K562 (cell line): ENCODE data around the gene ANP32B. TPM values are rescaled to one million over a fixed set of nuclear protein-coding genes. Genes with fewer than 3 reads are reported as not detected.
A peak's percentile ranks its signal among the peaks of the same experiment; 100 is the strongest.

Experiments used
- AFF4 ChIP-seq: sonication (generic); formaldehyde crosslinking; IDR thresholded peaks from 2 replicates; pipeline ENCODE4 v1.8.0; 2023; ENCODE audit warnings: mild to moderate bottlenecking, missing genetic modification reagents
- ATF2 ChIP-seq: sonication (generic); formaldehyde crosslinking; IDR thresholded peaks from 2 replicates; pipeline ENCODE4 v1.8.1; 2022; ENCODE audit warnings: missing genetic modification reagents
- BCL6 ChIP-seq: fragments of 250-450 bp; sonication (Bioruptor Pico); IDR thresholded peaks from 2 replicates; pipeline ENCODE4 v1.4.0; 2020
- CEBPZ ChIP-seq: fragments of 150-350 bp; IDR thresholded peaks from 2 replicates; pipeline ENCODE4 v1.6.1; 2014; ENCODE audit warnings: low read depth, mild to moderate bottlenecking, low read length, borderline replicate concordance
- ELF4 ChIP-seq: fragments of 450-650 bp; formaldehyde crosslinking; IDR thresholded peaks from 2 replicates; pipeline ENCODE4 v1.4.0; 2022; ENCODE audit warnings: missing genetic modification characterization
- ETS2 ChIP-seq: IDR thresholded peaks from 2 replicates; pipeline ENCODE4 v1.6.1; 2016; ENCODE audit warnings: borderline replicate concordance, missing genetic modification characterization, mild to moderate bottlenecking, moderate library complexity, missing compliant biosample characterization; ENCODE audit not compliant: poor library complexity, severe bottlenecking
- HNRNPH1 ChIP-seq: fragments of 200-400 bp; formaldehyde crosslinking; optimal IDR thresholded peaks from 2 replicates; pipeline ENCODE3; 2017; ENCODE audit warnings: low read depth, mild to moderate bottlenecking, low read length, moderate library complexity
- KAT2B ChIP-seq: IDR thresholded peaks from one replicate; pipeline ENCODE4 v1.6.1; 2012; ENCODE audit warnings: low read depth, mild to moderate bottlenecking, control low read depth, inconsistent platforms, low read length, moderate library complexity
- NELFE ChIP-seq: IDR thresholded peaks from 2 replicates; pipeline ENCODE4 v1.6.1; 2011; ENCODE audit warnings: mild to moderate bottlenecking; ENCODE audit not compliant: insufficient read depth, insufficient read length
- RNF2 ChIP-seq: sonication (generic); IDR thresholded peaks from 2 replicates; pipeline ENCODE4 v1.6.1; 2016
- SMC3 ChIP-seq: conservative IDR thresholded peaks from 2 replicates; pipeline ENCODE4 v1.6.1; 2011; ENCODE audit warnings: low read depth, low read length, improper control_type of control experiment; ENCODE audit not compliant: insufficient read depth
- U2AF2 ChIP-seq: fragments of 200-400 bp; formaldehyde crosslinking; optimal IDR thresholded peaks from 2 replicates; pipeline ENCODE3; 2017; ENCODE audit warnings: low read depth, mild to moderate bottlenecking, low read length
- ZBTB43 ChIP-seq: sonication (generic); formaldehyde crosslinking; IDR thresholded peaks from 2 replicates; pipeline ENCODE4 v1.8.0; 2023; ENCODE audit warnings: mild to moderate bottlenecking, missing genetic modification reagents
- ZC3H8 ChIP-seq: fragments of 450-650 bp; IDR thresholded peaks from 2 replicates; pipeline ENCODE4 v1.6.1; 2017
- ZNF12 ChIP-seq: sonication (generic); formaldehyde crosslinking; IDR thresholded peaks from 2 replicates; pipeline ENCODE4 v1.4.0; 2020; ENCODE audit warnings: mild to moderate bottlenecking, missing genetic modification reagents
- ZNF57 ChIP-seq: fragments of 450-650 bp; formaldehyde crosslinking; IDR thresholded peaks from 2 replicates; pipeline ENCODE4 v1.4.0; 2020; ENCODE audit warnings: mild to moderate bottlenecking, moderate library complexity
- ZNF644 ChIP-seq: fragments of 200-800 bp; sonication (Bioruptor generic); IDR thresholded peaks from 2 replicates; pipeline ENCODE4 v1.6.1; 2016; ENCODE audit warnings: low read depth, missing genetic modification characterization, missing compliant biosample characterization
- ZNF707 ChIP-seq: fragments of 250-450 bp; sonication (Bioruptor Pico); conservative IDR thresholded peaks from 2 replicates; pipeline ENCODE4 v1.8.0; 2022; ENCODE audit warnings: inconsistent platforms, mild to moderate bottlenecking, moderate library complexity
- polyA plus RNA-seq, 8 experiments: library from polyadenylated mRNA; depleted of rRNA in 4 of 8; stranded (reverse) in 5 of 8; unstranded in 3 of 8; fragments of >200 nt; fragmentation: Nextera tagmentation in 2 of 8; fragmentation: Illumina TruSeq in 1 of 8; extraction: Ambion mirVana in 2 of 8; extraction: Trizol in 1 of 8; gene quantifications; 2 replicates each; pipeline versions ENCODE4 v1.2.1 to v1.2.3, GENCODE V29; 2011 to 2014; ENCODE audit warnings: inconsistent platforms in 1 of 8, missing spikeins in 1 of 8
- total RNA-seq, 7 experiments: library from RNA; depleted of rRNA in 6 of 7; stranded (reverse); fragments of >200 nt in 6 of 7; fragmentation: Illumina TruSeq in 2 of 7; extraction: Trizol in 2 of 7; gene quantifications; 2 replicates each; pipeline versions ENCODE4 v1.2.1 to v1.2.3, GENCODE V29; 2011 to 2021; ENCODE audit warnings: low replicate concordance in 1 of 7

ANP32B gene
- total and polyA plus RNA-seq, 9 of the 15 experiments (the other 6 are each of a cell fraction or from before 2014, with no cell fraction given): 68.9 to 815 (median 141) TPM

GRCh38 chr9:97938081-97938644 is 45.0 kb upstream of the ANP32B start, which contains the start of gene HEMGN (continued):
- TF ChIP-seq AFF4 (CRISPR knock-in tag) (no peak), ZNF12 (CRISPR knock-in tag) (no peak), ZNF644 (tag) (no peak), ATF2 (no peak), CEBPZ (no peak), ETS2 (tag) (no peak), ZC3H8 (no peak), RNF2 (peak; percentile 85; the same call in 1 of the 2 replicates), U2AF2 (no peak), ELF4 (CRISPR knock-in tag) (0 out of 2 replicates have a peak, but pooled peaks have one; percentile 26), ZBTB43 (CRISPR knock-in tag) (no peak), HNRNPH1 (no peak), KAT2B (no peak), BCL6 (no peak), SMC3 (no peak), ZNF707 (CRISPR knock-in tag) (no peak), ZNF57 (CRISPR knock-in tag) (no peak), NELFE (no peak)
